GM21825 (cell line): ENCODE measurements around the gene MORN1.

Experiments used
- ATAC-seq: cut with Tn5 transposase; IDR thresholded peaks from one replicate; pipeline ENCODE4 v1.9.1; 2021; ENCODE audit warnings: mild to moderate bottlenecking, moderate library complexity; ENCODE audit not compliant: unreplicated experiment

Gene MORN1

DNA sequence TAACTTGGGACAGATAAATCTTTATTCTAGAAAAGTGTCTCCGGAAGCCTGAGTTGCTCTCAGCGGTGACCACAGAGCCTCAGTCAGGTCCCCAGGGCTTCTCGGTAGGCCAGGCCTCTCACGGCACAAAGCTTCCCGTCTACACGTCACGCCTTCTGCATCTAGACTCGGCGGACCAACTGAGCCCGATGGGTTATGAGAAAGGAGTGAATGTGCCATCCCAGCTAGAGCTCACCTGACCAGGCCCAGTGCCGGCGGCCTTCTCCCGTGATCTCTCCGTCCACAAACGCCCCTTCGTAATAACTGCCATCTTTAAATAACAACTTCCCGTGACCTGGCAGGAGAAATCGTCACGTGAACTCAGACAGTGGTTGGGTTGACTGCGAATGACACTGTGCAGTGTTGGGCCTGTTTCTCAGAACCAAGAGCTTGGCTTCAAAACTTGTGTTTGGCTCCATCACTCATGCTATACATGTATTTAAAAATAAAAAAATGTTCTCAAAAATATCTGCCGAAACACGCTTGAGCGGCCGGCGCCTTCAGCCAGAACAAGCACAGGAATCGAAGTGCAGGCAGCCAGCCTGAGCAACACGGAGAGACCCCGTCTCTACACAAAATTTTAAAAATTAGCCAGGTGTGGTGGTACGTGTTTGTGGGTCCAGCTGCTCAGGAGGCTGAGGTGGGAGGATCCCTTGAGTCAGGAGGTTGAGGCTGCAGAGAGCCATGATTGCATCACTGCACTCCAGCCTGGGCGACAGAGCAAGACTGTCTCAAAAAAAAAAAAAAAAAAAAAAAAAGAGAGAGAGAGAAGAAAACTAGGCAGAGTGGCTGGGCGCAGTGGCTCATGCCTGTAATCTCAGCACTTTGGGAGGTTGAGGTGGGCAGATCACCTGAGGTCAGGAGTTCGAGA, 3.1 kb downstream of the MORN1 start:
- ATAC-seq: no peak

DNA sequence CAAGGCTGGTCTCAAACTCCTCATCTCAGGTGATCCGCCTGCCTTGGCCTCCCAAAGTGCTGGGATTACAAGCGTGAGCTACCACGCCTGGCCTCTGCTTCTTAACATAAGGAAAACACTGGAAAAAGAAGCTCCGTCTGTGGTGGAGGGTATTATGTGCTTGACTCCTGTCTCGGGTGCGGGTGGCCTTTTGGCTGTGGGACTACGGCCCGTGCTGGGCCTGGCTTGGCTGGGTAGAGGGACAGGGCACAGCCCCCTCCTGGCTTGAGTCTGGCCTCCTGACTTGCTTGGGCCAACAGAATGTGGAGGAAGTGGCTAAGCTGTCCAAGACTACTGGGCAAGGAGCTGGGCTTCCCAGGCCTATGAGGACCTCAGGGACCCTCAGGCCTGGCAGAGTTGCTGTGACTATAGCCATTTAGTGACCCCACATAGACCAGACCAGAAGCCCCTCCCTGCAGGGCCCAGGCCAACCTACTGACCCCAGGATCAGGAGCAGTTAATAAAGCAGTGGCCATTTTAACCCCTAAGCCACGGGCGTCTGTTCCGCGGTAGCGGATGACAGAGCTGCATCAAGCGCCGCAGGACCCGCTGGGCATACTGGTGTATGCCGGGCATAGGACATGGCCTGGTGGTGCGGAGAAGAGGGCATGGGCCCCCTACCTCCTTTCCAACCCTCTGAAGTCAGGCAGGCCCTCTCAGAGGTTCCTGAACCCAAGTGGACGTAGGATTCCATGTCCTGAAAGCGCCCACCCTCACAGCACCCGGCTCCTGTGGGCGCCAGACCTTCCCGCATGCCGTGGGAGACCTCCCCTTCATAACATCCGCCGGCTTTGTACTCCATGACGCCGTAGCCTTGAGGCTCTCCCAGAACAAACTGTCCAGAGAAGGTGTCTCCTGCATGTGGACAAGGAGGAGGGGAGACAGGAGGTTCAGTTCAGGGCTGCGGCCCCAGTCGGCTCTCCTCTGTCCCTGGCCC, 4.4 kb downstream of the MORN1 start:
- ATAC-seq: no peak

DNA sequence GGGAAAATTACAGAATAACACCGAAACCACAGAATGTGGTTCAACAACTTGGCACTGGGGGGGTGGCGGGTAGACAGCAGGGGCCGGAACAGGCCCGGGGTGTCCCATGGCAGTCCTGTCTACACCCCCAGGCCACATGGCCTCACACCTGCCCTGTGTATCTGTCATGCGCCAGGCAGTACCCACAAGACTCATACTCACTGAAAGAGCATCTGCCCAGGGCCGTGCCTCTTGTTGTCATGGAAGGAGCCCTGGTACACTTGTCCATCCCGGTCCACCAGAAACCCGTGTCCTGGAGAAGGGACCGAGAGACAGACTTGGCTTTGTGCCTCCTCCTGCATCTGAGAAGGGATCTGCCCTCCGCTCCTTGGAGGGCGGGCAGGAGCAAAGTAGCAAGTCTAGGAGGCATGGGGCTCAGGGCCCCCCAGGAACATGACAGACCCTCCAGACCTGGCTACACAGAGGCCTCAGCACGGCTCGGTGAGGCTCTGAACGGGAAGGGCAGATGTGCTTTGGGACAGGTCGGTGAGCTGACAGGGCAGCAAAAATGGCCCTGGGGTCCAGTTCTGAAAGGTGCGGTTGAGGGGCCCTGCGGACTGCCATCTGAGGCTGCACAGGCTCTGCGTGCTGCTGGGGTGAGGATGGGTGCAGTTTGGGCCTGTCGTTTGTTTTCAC, 5.6 kb downstream of the MORN1 start:
- ATAC-seq: no peak

DNA sequence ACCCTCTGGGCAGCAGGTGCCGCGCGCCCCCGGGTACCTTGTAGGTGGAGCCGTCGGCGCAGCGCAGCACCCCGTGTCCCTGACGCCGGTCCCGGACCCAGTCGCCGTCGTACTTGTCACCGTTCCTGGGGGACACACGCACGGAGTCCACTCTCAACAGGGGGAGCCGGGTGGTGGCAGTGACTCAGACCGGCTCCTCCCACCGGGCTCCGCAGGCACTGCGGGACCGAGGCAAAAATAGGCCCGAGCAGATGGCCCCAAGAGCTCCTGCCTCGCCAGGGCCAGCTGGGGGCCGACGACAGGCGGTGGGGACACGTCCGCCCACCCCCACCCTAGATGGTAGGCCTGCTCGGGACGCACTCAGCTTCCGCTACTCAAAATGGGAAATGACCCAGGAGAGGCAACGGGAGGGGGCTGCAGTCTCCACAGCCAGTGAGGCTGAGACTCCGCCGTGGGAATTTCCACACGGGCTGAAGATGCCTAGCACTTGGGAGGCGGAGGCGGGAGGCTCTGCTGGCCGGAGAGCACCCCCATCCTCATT, 6.3 kb downstream of the MORN1 start:
- no peak for ATAC-seq

DNA sequence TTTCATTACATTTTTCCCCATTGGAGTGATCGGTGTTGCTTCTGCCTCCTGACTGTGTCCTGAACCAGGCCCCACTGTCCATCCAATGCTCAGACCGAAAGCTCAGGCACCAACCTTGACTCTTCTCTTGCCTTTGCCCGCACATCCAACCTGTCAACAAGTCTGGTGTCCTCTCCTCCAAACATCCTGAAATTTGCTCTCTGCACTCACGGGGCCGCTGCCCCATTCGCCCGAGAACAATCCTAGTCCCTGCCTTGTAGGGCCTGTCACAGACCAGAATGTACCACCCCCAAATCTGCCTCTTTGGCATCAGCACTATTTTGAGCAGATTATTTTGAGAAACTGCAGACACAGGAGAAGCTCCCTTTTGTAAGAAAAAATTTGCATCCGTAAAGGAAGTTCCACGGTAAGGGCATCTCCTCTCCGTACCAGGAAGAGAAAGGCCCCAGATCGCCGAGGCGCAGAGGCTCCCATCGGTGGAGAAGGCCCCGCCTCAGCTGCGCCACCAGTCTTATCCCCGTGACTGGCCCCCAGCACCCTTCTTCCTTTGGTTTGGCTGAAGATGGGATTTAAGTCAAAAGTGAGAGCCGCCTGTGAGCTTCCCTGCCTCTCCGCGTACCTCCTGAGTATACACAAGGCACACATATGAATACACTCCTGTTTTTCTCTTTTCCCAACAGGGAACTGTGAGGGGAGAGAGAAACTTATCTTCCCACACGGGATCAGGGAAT, 7.1 kb downstream of the MORN1 start:
- no peak for ATAC-seq

DNA sequence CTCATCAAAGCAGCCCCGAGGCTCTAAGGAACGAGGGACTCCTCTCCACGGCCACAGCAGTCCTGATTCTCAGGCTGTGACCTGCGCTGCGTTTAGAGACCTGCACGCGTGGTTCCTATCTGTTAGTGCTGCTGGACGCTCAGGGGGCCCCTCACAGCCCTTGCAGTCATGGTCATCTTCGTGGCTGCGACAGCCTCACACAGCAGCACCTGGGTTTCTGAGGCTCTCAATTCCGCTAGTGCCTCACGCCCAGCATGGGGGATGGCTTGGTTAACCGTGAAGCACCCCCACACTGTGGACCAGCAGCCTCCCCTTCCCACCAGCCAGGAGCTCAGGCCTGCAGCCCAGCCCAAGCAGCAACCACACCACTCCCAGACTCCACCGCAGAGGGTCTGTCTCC, 7.8 kb downstream of the MORN1 start:
- ATAC-seq: no peak

DNA sequence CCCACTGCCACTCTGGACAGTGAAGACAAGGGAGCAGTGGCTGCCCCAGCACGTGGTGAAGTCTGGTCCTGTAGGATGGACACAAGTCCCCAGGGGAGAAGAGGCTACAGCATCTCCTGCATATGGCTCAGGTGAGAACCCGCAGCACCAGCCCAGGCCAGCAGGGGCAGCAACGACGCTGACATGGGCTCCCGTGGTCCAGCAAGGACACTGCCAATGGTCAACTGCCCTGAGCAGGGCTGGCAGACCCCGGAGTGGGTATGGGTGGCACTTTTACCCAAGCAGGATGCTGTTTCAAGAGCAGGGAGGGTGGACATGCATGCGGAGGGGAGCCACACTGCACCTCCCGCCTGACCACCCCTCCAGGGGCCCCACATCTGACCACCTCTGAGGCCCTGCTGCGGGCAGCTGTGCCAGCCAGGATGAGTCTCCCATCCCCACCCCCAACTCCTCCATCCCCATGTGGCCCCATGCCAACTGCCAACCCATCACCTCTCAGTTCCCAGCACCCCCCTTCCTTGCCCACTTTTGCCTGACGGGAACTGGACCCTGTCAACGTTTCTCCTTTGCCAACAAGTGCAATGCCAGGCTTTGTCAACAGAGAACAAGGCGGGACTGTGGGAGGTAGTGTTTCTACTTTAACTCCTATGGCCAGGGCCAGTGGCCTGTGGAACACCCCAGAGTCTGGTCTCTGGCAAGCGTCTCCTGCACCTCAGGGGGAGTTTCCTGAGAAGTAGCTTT, 8.6 kb downstream of the MORN1 start:
- no peak for ATAC-seq

DNA sequence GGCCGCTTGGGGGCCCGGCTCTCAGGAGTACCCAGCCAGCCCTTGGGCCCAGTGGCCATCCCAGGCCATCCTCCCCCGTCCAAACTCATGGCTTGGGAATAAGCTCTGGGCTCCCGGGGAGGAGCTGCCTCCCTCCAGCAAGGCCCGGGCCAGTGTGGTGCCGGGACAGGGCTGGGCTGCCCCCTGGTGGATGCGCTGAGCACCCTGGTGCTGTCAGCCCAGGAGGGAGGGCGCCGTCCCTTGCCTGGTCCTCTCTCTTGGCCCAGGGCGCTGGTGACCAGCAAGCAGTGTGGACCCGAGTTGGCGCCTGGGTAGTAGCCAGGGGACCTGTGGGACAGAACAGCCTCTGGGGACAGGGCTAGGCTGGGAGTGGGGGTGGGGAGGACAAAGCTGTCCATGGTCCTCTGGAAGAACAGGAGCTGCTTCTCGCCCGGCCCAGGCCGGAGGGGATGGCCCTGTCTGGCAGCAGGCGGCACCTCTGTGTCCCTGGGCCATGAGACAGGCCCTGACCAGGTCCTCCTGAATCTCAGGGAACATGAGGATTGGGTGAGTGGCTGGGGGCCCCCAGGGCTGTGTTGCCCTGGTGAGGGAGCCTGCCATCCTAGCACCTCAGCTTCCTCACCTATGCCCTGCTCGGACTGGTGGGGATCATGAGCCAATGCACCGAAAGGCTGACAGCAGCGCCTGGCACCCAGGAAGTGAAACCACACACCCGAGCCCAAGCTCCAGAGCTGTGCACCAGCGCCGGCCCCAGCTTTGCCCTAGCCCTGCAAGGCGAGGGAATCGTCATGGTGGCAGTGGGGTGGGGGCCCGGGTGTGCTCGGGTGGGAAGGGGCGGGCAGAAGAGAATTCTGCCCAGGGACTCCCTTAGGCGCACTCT, 9.4 kb downstream of the MORN1 start:
- no peak for ATAC-seq

DNA sequence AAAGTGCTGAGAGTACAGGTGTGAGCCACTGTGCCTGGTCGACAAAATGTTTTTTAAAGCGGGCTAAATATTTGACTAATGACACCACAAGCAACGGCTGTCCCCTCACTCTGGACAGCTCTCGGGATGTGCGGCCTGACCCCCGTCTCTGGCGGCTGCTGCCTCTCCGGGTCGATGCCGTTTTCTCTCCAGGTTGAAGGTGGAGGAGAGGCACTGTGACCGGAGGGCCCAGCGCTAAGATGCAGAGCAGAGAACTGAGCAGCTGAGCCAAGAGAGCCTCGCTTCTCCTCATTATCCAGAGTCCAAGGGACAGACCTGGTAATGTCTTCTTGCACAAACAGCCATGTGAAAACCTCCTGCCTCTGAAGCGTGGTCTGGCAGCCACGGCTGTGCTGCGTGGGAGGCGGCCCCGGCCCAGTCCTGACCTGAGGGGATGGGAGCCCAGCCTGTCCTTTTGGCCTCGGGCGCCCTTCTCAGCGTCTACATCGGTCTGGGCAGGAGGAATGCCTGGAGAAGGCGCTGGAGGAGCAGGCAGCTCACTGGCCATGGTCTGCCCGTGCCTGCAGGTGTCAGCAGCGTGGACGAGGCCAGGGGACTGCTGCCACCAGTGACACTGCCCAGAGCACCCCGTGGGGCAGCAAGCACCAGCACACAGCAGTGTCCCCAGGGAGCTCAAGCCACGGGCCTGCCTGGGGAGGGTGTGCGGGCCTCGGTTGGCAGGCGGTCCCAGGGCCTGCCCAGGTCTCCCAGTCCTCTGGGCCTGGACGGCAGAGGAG, 10.3 kb downstream of the MORN1 start:
- no peak for ATAC-seq

DNA sequence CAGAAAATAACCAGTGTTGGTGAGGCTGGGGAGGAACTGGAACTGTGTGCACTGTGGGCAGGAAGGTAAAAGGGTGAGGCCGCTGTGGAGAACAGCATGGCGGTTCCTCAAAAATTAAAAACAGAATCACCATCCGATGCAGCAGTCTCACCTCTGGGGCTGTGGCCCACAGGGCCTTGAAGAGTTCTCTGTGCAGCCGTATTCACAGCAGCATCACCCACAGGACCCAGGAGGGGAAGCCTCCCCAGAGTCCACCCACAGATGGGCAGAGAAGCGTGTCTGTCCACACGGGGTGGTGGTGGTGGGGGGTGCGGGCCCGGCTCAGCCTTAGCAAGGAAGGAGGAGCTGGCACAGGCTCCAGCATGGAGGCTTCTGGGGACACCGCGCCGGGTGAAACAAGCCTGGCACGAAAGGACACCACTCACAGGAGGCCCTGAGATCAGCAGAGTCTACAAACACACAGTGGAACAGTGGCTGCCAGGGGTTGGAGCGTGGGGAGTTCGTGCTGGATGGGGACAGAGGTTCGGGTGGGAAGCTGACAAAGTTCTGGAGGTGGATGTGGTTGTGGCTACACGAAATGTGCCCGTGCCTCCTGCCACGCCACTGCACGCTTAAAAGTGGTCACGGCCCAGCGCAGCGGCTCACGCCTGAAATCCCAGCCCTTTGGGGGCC, 11.5 kb downstream of the MORN1 start:
- no peak for ATAC-seq

DNA sequence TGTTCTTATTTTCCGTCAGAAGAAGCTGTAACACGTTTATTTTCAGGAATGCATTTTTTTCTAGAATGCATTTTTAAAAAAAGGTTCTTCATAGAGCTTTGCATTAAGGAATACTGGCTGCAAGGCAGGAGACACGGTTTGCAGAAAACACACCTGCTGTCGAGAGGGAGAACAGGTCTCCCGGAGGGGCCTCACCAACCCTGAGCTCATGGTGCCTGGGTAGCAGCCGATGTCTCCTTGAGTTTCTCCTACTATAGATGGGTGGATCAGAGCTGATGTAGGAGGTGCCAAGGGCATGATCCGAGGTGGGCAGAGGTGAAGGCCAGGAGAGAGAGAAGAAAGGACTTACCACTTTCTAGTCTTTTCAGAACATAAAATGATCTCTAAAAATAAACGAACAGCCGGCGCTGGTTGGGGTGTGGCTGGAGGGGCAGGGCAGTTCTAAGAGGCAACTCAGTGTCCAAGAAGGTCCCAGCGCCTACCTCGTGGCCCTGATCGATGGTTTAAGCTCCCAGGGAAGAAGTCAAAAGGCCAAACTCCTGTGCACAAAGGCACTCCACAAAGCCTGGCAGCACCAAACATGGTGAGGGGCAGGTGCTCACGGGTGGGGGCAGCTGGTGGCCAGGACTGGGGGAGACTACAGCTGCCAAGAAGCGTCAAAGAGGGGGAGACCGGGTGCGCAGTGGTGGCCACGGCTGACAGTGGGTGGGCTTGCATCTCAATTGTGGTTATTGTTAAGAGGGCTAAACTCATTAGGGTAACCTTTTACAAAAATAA, 12.2 kb downstream of the MORN1 start:
- no peak for ATAC-seq

DNA sequence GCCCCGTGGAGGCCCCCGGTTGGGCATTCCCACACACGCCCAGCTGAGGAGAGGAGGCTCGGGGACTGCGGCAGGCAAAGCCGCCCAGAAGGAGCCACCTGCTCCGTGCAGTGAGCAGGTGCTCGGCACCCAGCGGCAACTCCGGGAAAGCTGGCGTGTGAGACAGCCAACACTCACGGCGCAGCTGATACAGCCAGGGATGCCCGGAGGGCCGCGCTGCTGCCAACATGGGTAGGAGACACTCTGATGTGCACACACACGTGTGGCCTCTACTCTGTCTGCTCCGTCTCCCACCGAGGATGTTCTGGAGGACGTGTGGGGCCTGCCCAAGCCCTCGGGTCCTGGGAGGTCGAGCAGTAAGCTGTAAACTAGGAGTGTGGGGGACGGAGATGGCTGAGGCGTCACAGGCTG, 12.9 kb downstream of the MORN1 start:
- no peak for ATAC-seq

DNA sequence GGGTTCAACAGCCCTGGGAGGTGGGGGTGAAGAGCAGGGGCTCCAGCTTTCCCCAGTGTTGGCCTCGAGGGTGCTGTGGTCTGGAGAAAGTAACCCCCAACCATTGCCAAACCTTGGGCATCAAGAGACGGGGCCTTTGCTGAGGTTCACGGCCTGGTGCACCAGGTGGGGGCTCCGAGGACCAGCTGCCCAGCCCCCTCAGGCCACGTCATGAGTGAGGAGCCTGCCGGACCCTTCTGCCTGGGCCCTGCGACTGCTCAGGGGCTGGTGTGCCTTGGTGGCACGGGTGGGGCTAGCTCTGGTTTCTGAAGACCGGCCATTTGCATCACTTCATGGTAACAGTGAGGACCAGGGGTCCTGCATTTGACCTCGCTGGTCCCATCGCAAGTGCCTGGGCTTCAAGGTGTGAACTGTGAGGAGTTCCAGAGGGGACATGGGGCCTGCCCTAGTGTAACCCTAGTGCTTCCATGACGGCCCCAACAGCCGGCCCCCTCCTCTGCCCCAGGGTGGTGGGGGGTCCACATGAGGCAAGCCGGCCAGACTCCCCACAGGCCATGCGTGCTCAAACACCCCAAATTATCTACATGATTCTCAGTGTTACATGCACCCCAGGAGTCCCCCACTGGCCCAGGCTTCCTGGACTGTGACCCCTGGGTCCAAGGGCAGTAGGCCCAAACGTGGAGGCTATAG, 13.5 kb downstream of the MORN1 start:
- ATAC-seq: no peak

DNA sequence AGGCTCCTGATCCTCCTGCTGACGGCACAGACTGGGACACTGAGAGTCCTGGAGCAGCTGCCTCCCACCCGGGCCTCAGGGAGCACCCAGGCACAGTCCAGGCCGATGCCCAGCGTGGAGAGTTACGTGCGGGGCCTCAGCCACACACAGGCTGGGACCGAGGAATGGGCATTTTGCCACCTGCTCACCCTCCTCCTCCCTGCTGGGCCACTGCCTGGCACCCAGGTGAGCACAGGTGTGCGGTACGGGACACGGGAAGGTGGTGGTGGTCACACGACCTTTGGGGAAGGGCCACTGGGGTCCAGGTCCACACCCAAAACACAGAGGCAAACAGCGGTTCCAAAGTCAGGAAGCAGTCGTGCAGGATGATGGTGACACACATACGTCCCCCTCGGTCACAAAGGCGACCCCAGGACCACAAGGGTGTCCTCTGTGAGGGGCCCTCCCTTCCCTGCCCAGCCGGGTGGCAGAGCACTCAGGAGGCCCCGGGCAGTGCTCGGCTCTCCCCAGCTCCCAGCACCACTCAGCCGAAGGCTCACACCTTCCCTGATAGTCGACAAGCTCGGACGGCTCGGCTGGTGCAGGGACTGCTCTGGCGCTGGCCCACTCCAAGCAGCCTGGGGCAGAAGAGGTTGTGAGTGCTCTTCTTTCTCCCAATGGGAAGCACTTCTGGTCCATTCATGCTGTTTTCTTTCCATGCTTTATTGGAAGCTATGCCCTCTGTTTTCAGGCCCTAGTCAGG, 14.3 kb downstream of the MORN1 start:
- ATAC-seq: no peak

DNA sequence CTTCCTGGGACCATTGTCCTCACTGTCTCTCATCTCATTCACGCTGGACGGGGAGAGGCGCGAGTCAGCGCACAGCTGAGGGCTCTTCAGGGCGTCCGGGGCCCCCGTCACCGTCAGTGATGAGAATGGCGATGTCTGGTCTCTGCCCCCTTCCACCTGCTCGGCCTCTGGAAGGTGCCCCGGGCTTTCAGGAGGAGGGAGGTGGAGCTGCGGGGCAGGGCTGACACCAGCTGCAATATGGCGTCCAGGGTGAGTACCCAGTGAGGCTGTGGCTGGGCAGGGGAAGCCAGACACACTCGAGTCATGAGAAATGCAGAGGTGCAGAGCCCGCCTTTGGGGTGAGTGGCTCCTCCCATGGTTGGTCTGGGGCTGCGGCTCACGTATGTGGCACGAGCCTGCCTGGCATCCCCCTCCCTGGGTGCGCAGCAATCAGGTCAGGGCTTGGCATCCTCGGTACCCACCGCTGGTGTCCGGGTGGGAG, 15.1 kb downstream of the MORN1 start:
- no peak for ATAC-seq
